ENCODE data around the gene KXD1.
A peak's percentile ranks its signal among the peaks of the same experiment; 100 is the strongest.
"Not testable (repeated sequence)": the region's sequence is repeated elsewhere in the genome, so short reads cannot be mapped to it uniquely, and the experiment has no call there.

Gene KXD1, protein sequence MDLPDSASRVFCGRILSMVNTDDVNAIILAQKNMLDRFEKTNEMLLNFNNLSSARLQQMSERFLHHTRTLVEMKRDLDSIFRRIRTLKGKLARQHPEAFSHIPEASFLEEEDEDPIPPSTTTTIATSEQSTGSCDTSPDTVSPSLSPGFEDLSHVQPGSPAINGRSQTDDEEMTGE

DNA sequence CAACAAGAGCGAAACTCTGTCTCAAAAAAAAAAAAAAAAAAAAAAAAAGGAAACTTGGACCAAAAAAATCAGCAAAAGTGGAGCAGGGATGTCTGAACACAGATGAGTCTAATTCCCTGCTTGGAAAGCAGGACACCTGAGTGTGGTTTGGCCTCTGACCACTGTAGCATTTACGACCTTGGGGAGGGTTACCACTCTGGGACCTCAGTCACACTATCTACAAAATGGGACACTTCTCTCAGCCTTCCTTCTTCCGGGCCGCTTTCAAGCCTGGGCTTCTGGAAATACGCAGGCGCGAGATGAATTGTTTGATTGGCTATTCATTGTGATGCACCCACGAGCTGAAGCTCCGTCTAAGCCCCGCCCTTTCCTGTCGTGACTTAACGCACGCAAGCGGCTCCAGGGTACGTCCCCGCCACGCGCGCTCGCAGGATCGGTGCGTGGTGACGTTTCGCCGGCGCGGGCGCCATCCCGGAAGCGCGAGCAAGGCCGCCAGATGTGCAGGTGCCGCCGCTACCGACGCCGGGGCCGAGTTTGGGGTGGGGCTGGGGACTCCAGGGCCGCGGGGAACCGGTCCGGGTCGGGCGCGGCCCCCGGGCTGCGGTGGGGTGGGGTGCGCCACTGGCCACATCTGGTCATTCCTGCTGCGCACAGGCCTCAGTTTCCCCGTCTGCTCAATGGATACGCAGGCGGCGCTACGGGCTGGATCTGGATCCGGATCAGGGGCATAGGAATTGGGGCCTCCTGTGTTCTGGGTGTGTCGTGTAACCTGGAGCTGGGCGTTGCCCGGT, at the start of gene KXD1:
Gene KXD1 (plus strand): TSS at position 460 of the 791 bp plus-strand sequence. CDS start 4,187 bp downstream, outside the sequence.
- peak; percentile 99 for DNase-seq

- DNase-seq: no peak
Observed at GRCh38 chr19:18508585-18508984, 49.1 kb upstream of the KXD1 start.

- no peak for DNase-seq
Observed at GRCh38 chr19:18510216-18510615, 47.5 kb upstream of the KXD1 start.

DNA sequence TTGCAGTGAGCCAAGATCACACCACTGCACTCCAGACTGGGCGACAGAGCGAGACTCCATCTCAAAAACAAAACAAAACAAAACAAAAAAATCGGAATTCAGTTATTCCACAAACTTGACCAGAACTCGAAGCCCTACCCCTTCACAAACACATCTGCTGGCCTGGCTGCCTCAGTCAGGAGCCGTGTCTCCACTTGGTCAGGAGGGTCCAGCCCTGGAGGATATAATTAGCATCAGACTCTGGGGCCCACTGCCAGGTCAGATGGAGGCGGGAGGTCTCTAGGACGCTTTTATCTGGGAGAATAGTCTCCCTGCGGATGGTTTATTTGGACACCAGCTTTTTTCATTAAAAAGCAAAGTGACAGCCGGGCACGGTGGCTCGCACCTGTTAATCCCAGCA, 43.8 kb upstream of the KXD1 start:
- DNase-seq: no peak

GRCh38 chr19:18514800-18515682, 42.6 kb upstream of the KXD1 start:
- peak in 1 of 2 donors; percentile 82 for DNase-seq

- DNase-seq: no peak
Observed at GRCh38 chr19:18515959-18516358, 41.7 kb upstream of the KXD1 start.

GRCh38 chr19:18517606-18518005, 40.1 kb upstream of the KXD1 start:
- no peak for DNase-seq

GRCh38 chr19:18518639-18519038, 39.0 kb upstream of the KXD1 start:
- DNase-seq: no peak

DNA sequence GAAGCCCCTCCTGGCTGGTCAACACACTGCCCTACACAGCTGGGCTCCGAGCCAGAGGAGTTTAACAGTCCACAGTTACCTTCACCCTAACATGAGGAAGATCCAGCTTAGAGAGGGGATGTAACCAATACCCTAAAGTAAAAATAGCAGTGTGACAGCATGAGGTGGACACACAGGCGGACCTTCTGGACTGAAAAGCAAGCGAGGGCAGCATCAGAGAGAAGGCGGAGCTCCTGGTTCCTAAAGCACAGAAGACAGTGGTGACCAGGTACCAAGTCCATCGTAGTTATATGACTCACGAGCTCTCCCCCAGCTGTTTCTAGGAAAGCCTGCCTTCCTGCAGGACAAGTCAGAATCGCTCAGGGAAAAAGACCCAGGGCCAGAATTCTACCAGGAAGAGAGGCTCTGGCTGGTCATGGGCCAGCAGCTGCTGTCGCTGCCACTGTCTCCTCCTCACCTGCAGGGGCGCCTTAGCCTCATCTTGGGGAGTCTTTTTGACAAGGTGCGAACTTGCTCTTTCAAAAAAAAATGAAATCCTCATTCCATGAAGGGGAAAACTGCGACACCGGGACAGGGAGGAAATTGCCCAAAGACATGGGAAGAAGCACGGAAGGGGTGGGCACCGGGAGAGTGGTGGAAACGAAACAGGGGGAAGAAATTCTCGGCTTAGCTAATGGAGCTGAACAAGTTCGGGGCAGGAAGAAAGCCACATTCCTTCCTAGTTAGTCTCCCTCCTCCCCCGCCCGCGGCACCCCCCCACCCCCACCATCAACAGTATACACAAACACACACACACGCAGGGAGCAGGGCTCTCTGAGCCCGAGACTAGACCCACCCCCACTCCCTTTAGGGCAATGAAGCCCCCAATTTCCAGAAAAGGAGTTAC, 37.5 kb upstream of the KXD1 start:
- DNase-seq: peak; percentile 68 to 70

GRCh38 chr19:18520848-18521691, 36.6 kb upstream of the KXD1 start:
- DNase-seq: peak; percentile 27 to 53

DNA sequence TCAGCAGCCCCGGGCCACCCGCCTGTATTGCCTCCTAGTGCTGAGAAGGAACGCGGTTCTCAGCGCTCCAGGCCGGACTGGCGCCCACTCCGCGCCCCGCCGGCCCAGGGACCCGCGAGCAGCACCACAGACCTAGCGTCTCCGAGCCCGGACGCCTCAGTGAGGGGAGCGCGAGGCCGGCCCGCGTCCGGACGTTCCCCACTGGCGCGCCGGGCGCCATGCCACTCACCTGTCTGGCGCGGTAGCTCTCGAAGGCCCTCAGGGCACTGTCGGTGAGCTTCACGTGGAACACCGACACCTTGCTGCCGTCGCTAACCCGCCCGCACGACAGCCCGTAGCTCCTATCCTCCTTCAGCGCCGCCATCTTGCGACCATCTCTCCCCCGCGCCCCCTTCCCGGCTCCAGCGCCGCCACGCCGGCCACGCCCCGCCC, 36.0 kb upstream of the KXD1 start, which contains the start of gene ELL:
Gene ELL (minus strand): TSS at position 379 of the 432 bp plus-strand sequence. CDS start 15 bp downstream, at position 364.
- DNase-seq: no peak

- peak; percentile 100 for DNase-seq
Observed at GRCh38 chr19:18522124-18522861, 35.4 kb upstream of the KXD1 start.

DNA sequence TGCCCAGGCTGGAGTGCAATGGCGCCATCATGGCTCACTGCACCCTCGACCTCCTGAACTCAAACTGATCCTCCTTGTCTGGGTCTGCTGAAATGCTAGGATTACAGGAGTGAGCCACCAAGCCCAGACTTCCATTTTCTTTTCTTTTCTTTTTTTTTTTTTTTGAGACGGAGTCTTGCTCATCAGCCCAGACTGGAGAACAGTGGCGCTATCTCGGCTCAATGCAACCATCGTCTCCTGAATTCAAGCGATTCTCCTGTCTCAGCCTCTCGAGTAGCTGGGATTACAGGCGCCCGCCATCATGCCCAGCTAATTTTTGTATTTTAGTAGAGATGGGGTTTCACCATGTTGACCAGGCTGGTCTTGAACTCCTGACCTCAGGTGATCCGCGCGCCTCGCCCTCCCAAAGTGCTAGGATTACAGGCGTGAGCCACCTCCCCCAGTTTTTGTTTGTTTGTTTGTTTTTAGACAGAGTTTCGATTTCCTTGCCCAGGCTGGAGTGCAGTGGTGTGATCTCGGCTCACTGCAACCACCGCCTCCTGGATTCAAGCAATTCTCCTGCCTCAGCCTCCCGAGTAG, 34.7 kb upstream of the KXD1 start:
- DNase-seq: not testable (repeated sequence)

DNA sequence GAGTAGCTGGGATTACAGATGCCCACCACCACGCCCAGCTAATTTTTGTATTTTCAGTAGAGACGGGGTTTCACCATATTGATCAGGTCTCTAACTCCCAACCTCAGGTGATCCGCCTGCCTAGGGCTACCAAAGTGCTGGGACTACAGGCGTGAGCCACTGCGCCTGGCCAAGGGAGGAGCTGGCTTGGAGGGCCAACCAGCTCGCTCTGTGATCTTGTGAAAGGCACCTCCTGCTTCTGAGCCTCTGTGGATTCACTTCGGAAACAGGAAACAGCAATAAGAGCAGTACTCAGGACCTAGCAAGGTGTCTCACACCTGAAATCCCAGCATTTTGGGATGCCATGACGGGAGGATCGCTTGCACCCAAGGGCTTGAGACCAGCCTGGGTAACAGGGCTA, 33.8 kb upstream of the KXD1 start:
- DNase-seq: no peak

GRCh38 chr19:18526316-18526715, 31.4 kb upstream of the KXD1 start:
- no peak for DNase-seq

DNA sequence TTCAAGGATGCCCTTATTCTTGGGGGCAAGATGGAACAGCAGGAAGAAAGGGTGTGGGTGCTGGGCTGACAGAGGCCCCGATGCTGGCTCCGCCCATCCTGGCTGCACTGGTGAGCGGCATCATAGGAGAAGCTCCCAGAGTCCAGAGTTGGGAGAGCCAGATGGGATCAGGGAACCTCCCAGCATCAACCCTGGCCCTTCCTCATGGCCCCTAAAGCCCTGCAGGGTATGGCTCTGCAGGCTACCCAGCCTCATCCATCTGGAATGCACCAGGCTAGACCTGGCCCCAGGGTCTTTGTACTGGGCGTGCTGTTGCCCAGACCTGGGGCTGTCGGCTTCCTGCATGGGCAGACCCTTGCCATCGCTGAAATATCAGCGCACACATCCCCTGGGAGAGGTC, 27.9 kb upstream of the KXD1 start:
- no peak for DNase-seq

DNA sequence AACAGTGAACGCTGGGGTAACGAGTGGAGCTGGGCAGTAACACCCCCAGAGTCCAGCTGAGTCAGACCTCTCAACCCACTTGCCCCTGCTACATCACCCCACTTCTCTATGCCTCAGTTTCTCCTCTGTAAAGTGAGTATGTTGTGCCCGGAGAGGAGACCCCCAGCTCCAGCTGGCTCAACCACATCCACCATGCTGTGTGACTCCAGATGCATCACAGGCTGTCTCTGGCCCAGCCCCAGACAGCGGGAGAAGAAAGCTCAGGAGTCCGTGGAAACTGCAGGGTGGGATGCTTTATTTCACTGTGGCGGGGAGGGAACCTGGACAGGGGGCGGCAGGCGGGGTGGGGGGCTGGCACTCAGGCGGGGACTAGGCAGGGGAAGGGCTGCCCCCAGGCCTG, 26.2 kb upstream of the KXD1 start:
- no peak for DNase-seq

DNA sequence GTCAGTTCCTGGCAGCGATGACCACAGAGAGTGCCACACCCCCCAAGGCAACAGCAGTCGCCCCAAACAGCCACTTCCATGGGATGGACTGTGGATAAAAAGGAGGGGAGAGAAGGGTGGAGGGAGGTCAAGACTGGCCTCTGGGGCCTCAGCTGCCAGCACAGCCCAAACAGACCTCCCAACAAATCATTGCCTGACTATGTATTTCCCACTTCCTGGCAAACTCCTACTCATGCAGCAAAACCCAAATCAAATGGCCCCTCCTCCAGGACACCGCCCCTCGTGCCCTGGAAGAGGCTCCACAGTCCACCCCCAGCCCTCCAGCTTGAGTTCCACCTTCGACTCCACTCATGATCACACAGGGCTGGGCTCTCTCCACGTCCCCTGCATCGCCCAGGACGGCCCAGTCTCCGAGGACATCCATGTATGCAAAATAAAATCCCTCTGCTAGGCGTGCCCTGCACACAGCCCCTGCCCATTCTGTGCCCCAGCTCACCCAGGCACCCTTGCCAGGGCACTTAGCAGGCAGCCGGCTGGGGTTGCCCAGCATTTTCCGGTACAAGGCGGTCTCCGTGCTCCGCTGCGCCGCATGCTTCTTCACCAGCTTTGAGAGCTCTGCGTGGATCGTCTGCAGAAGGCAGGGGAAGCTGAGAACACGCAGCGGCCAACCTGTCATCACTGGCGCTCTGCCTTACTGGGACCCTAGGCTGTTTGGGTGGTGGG, 25.3 kb upstream of the KXD1 start:
- DNase-seq: no peak

- DNase-seq: no peak
Observed at GRCh38 chr19:18533058-18533457, 24.6 kb upstream of the KXD1 start.

Data from CD4-positive, alpha-beta T cell treated with Interleukin-1 beta for 1 hour (primary cell).